PFSK-1 (cell line): ENCODE measurements around the gene NADK.

Experiments used
- POLR2AphosphoS5 ChIP-seq: IDR thresholded peaks from 2 replicates; pipeline ENCODE4 v1.6.1; 2012; ENCODE audit warnings: low read depth, mild to moderate bottlenecking, control low read depth, low read length, moderate library complexity
- SIN3A ChIP-seq: IDR thresholded peaks from 2 replicates; pipeline ENCODE4 v1.6.1; 2012; ENCODE audit warnings: mild to moderate bottlenecking, low read length, moderate library complexity, borderline replicate concordance; ENCODE audit not compliant: insufficient read depth

DNA sequence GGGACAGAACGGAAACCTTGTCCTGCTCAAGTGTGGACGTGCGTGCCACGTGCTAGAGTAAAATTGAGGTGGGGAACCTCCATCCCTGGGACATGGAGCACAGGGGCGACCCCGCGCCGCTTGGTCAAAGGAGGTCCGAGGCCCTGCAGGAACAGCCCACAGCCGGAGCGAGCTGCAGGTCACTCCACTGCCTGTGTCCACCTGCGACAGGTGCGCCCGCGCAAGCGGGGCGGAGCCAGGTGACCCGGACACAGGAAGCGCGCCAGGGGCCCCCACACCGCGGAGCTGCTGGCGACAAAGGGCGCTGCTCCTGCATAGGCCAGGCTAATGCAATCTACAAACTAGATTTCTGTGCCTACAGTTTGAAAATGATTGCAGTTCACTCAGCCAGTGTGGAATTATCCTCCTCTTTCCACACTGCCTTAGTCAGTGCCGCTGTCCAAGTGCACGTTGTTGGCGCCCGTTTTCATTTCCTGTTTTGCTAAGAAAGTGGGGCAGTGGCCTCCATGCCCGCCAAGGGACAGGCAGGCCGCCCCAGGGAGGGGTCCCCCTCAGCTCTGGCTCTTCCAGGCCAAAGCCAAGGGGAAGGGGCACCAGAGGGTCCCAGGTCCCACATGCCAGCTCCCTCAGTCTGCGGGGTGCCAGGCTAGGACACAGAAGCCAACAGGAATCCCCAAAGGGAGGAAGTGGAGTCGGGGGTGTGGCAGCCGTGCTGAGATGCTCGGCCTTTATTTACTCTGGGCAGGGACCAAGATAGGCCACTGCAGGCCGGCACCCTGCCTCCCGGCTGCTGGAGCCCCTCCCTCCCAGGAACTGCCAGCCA lies 4.3 kb upstream of the NADK start:
- TF ChIP-seq POLR2AphosphoS5 = peak; percentile 11; the same call in 1 of the 2 replicates
- TF ChIP-seq SIN3A = no peak
